ENCODE data around the gene PCLO.

GRCh38 chr7:83148776-83149175, 13.9 kb downstream of the PCLO start:
- TF ChIP-seq TAF1 (IDR thresholded peaks at IDR 0.05; ENCODE audit: low read depth, low read length) (no peak), POLR2A (IDR thresholded peaks at IDR 0.05; ENCODE audit: low read depth, low read length) (no peak), POLR2AphosphoS5 (IDR thresholded peaks at IDR 0.05; ENCODE audit: low read depth, low read length) (no peak)

All from GM12891 (cell line).